ENCODE measurements around the gene MAEA. TPM values are rescaled to one million over a fixed set of nuclear protein-coding genes. Genes with fewer than 3 reads are reported as not detected.

MAEA gene
- total and polyA plus RNA-seq, 2 of the 8 experiments (the other 6 are each of a cell fraction or from before 2014, with no cell fraction given) = 75.8 to 133 TPM

DNA sequence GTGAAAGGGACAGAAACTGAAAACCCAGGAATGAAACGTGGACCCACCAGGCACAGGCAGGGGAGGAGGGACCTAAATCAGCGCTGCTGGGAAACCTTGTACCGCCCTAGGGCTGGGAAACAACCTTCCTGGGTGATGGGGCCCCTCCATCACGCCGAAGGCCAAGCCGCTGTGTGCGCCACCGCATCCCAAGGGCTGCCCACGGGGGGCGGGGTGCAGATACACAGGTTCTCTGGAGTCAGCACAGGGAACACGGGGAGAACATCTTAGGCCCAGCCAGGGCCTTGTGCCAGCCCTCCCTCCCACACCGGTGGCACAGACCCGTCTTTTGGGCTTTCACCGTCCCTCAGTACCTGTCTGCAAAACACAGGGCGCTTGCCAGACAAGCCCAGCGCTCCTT is 70.3 kb downstream of the MAEA start (continued):
- TF ChIP-seq, protein P1, sequence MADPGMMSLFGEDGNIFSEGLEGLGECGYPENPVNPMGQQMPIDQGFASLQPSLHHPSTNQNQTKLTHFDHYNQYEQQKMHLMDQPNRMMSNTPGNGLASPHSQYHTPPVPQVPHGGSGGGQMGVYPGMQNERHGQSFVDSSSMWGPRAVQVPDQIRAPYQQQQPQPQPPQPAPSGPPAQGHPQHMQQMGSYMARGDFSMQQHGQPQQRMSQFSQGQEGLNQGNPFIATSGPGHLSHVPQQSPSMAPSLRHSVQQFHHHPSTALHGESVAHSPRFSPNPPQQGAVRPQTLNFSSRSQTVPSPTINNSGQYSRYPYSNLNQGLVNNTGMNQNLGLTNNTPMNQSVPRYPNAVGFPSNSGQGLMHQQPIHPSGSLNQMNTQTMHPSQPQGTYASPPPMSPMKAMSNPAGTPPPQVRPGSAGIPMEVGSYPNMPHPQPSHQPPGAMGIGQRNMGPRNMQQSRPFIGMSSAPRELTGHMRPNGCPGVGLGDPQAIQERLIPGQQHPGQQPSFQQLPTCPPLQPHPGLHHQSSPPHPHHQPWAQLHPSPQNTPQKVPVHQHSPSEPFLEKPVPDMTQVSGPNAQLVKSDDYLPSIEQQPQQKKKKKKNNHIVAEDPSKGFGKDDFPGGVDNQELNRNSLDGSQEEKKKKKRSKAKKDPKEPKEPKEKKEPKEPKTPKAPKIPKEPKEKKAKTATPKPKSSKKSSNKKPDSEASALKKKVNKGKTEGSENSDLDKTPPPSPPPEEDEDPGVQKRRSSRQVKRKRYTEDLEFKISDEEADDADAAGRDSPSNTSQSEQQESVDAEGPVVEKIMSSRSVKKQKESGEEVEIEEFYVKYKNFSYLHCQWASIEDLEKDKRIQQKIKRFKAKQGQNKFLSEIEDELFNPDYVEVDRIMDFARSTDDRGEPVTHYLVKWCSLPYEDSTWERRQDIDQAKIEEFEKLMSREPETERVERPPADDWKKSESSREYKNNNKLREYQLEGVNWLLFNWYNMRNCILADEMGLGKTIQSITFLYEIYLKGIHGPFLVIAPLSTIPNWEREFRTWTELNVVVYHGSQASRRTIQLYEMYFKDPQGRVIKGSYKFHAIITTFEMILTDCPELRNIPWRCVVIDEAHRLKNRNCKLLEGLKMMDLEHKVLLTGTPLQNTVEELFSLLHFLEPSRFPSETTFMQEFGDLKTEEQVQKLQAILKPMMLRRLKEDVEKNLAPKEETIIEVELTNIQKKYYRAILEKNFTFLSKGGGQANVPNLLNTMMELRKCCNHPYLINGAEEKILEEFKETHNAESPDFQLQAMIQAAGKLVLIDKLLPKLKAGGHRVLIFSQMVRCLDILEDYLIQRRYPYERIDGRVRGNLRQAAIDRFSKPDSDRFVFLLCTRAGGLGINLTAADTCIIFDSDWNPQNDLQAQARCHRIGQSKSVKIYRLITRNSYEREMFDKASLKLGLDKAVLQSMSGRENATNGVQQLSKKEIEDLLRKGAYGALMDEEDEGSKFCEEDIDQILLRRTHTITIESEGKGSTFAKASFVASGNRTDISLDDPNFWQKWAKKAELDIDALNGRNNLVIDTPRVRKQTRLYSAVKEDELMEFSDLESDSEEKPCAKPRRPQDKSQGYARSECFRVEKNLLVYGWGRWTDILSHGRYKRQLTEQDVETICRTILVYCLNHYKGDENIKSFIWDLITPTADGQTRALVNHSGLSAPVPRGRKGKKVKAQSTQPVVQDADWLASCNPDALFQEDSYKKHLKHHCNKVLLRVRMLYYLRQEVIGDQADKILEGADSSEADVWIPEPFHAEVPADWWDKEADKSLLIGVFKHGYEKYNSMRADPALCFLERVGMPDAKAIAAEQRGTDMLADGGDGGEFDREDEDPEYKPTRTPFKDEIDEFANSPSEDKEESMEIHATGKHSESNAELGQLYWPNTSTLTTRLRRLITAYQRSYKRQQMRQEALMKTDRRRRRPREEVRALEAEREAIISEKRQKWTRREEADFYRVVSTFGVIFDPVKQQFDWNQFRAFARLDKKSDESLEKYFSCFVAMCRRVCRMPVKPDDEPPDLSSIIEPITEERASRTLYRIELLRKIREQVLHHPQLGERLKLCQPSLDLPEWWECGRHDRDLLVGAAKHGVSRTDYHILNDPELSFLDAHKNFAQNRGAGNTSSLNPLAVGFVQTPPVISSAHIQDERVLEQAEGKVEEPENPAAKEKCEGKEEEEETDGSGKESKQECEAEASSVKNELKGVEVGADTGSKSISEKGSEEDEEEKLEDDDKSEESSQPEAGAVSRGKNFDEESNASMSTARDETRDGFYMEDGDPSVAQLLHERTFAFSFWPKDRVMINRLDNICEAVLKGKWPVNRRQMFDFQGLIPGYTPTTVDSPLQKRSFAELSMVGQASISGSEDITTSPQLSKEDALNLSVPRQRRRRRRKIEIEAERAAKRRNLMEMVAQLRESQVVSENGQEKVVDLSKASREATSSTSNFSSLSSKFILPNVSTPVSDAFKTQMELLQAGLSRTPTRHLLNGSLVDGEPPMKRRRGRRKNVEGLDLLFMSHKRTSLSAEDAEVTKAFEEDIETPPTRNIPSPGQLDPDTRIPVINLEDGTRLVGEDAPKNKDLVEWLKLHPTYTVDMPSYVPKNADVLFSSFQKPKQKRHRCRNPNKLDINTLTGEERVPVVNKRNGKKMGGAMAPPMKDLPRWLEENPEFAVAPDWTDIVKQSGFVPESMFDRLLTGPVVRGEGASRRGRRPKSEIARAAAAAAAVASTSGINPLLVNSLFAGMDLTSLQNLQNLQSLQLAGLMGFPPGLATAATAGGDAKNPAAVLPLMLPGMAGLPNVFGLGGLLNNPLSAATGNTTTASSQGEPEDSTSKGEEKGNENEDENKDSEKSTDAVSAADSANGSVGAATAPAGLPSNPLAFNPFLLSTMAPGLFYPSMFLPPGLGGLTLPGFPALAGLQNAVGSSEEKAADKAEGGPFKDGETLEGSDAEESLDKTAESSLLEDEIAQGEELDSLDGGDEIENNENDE (IDR thresholded peaks at IDR 0.05; ENCODE audit: insufficient replicate concordance, low read length) = no peak
- no peak for TF ChIP-seq KDM1A (IDR thresholded peaks at IDR 0.05; ENCODE audit: borderline replicate concordance, low read length)
- TF ChIP-seq NANOG (IDR thresholded peaks at IDR 0.05; ENCODE audit: insufficient read depth, low read depth, low read length, poor library complexity, severe bottlenecking) = no peak
- TF ChIP-seq CHD2 (IDR thresholded peaks at IDR 0.05; ENCODE audit: low read length) = no peak
- TF ChIP-seq GABPA (IDR thresholded peaks at IDR 0.05; ENCODE audit: borderline replicate concordance, insufficient read depth, low read length) = no peak
- no peak for TF ChIP-seq SP4 (IDR thresholded peaks at IDR 0.05; ENCODE audit: low read length)
- no peak for TF ChIP-seq KDM5A (IDR thresholded peaks at IDR 0.05; ENCODE audit: low read length)
- no peak for TF ChIP-seq POU5F1 (IDR thresholded peaks at IDR 0.05; ENCODE audit: low read depth, low read length)

Data from H1 (cell line).